Thyroid gland (tissue), 4 donors: ENCODE results near the gene TRH.

Experiments used
- POLR2A ChIP-seq, 2 donors: fragments of 450-650 bp; IDR thresholded peaks; one replicate each; pipeline ENCODE4 v1.6.1; 2017; ENCODE audit warnings: antibody characterized with exemption in 2 of 2, mild to moderate bottlenecking in 2 of 2, moderate library complexity in 1 of 2
- TF ChIP-seq, protein P1 (sequence below), 6 experiments: fragments of 200-600 bp in 3 of 6; fragments of 450-650 bp in 3 of 6; sonication (generic) in 3 of 6; IDR thresholded peaks; one replicate each; pipeline ENCODE4 v1.5.1; 2016 to 2019; ENCODE audit warnings: antibody characterized with exemption in 6 of 6, mild to moderate bottlenecking in 2 of 6, inconsistent platforms in 1 of 6, moderate library complexity in 1 of 6

DNA sequence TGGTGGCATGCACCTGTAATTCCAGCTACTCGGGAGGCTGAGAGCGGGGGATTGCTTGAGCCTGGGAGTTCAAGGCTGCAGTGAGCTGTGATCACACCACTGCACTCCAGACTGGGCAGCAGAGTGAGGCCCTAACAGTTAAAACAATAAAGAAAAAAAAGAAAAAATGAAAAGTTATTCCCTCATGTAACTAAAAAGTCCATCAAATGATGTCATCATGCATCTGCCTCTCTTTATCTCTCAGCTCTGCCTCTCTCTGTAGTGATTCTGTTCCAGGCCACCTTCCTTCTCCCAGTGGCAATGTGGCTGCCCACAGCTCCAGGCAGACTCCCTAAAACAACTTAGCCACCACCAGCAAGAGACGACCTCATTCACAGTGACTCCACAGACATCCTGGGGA lies 31.5 kb upstream of the TRH start:
- TF ChIP-seq POLR2A (IDR thresholded peaks at IDR 0.05) = no peak
- TF ChIP-seq, protein P1, sequence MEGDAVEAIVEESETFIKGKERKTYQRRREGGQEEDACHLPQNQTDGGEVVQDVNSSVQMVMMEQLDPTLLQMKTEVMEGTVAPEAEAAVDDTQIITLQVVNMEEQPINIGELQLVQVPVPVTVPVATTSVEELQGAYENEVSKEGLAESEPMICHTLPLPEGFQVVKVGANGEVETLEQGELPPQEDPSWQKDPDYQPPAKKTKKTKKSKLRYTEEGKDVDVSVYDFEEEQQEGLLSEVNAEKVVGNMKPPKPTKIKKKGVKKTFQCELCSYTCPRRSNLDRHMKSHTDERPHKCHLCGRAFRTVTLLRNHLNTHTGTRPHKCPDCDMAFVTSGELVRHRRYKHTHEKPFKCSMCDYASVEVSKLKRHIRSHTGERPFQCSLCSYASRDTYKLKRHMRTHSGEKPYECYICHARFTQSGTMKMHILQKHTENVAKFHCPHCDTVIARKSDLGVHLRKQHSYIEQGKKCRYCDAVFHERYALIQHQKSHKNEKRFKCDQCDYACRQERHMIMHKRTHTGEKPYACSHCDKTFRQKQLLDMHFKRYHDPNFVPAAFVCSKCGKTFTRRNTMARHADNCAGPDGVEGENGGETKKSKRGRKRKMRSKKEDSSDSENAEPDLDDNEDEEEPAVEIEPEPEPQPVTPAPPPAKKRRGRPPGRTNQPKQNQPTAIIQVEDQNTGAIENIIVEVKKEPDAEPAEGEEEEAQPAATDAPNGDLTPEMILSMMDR (IDR thresholded peaks at IDR 0.05) = no peak
